HCT116 (cell line): ENCODE data around the gene TMEM62. TPM values are rescaled to one million over a fixed set of nuclear protein-coding genes. Genes with fewer than 3 reads are reported as not detected.

ENCODE experiments used
- ATAC-seq: fragments of 200-7000 bp; cut with Tn5 transposase; 2 replicates; pipeline ENCODE4 v1.9.1; 2020; ENCODE audit warnings: mild to moderate bottlenecking, moderate library complexity
- BruUV-seq: library from RNA; stranded (reverse); fragments of 400-500 nt; replicated peaks from 2 replicates; lab custom pipeline; 2021; lab: Mats Ljungman, UMichigan
- CTCF ChIA-PET: fragments of 300-600 bp; sonication (Branson Sonifier 250); formaldehyde crosslinking; loops from one replicate; lab custom pipeline; 2021; ENCODE audit warnings: antibody characterized with exemption; lab: Charles Lee
- POLR2A ChIA-PET: fragments of 300-600, 350-600 bp; sonication (Branson Sonifier 250); formaldehyde crosslinking; loops from one replicate; lab custom pipeline; 2021; ENCODE audit warnings: antibody characterized with exemption; lab: Charles Lee
- RAD21 ChIA-PET, 2 experiments: fragments of 300-600 bp; sonication (Branson Sonifier 250); formaldehyde crosslinking; loops; one replicate each; lab custom pipeline; 2023; ENCODE audit warnings: low total read pairs in 2 of 2; ENCODE audit not compliant: uncharacterized antibody in 2 of 2, unreplicated experiment in 2 of 2, low non-redundant PET in 1 of 2; lab: Charles Lee
- DNase-seq: peaks from one replicate; pipeline ENCODE4 v3.0.0-alpha.2; 2010; ENCODE audit warnings: low read depth, low spot score
- H2AFZ ChIP-seq: fragments of 200-600 bp; shearing (Covaris generic), sonication (generic); 2 replicates; pipeline ENCODE4 v1.6.1; 2017; ENCODE audit warnings: low read depth, mixed run types, mixed read lengths, antibody characterized with exemption, low read length; ENCODE audit not compliant: poor library complexity, severe bottlenecking
- H3K27ac ChIP-seq: 2 replicates; pipeline ENCODE4 v1.5.1; 2012; ENCODE audit warnings: low read depth, low read length
- H3K27me3 ChIP-seq: fragments of 200-600 bp; sonication (generic); 2 replicates; pipeline ENCODE4 v1.6.1; 2016; ENCODE audit warnings: mixed run types, low read length, mixed read lengths; ENCODE audit not compliant: insufficient read depth
- H3K36me3 ChIP-seq, 2 experiments: fragments of 200-500 bp in 1 of 2; fragments of 200-600 bp in 1 of 2; sonication (Bioruptor generic) in 1 of 2; sonication (generic) in 1 of 2; 2 replicates each; pipeline versions ENCODE4 v1.5.1 to v1.6.1; 2014 to 2016; ENCODE audit warnings: low read length in 2 of 2, inconsistent platforms in 1 of 2, mixed read lengths in 1 of 2, mixed run types in 1 of 2; ENCODE audit not compliant: insufficient read depth in 2 of 2, control insufficient read depth in 1 of 2
- H3K4me1 ChIP-seq, 2 experiments: fragments of 200-600 bp in 1 of 2; sonication (generic) in 1 of 2; 2 replicates each; pipeline versions ENCODE4 v1.5.1 to v1.6.1; 2012 to 2017; ENCODE audit warnings: low read length in 2 of 2, inconsistent platforms in 1 of 2, mild to moderate bottlenecking in 1 of 2, mixed read lengths in 1 of 2, mixed run types in 1 of 2, moderate library complexity in 1 of 2; ENCODE audit not compliant: insufficient read depth in 2 of 2, control insufficient read depth in 1 of 2
- H3K4me2 ChIP-seq: fragments of 200-600 bp; sonication (generic); 2 replicates; pipeline ENCODE4 v1.6.1; 2017; ENCODE audit warnings: mixed run types, low read length, mixed read lengths
- H3K4me3 ChIP-seq, 2 experiments: fragments of 200-600 bp in 1 of 2; sonication (generic) in 1 of 2; replicated peaks in 1 of 2; 2 replicates each; pipeline ENCODE4 v1.5.1; 2011 to 2016; ENCODE audit warnings: low read length in 2 of 2, control low read depth in 1 of 2, low read depth in 1 of 2, mild to moderate bottlenecking in 1 of 2, mixed read lengths in 1 of 2, mixed run types in 1 of 2
- H3K79me2 ChIP-seq: fragments of 200-600 bp; sonication (generic); 2 replicates; pipeline ENCODE4 v1.6.1; 2017; ENCODE audit warnings: mild to moderate bottlenecking, mixed run types, low read length, moderate library complexity, mixed read lengths; ENCODE audit not compliant: insufficient read depth
- H3K9ac ChIP-seq: fragments of 200-600 bp; sonication (generic); 2 replicates; pipeline ENCODE4 v1.6.1; 2016; ENCODE audit warnings: low read length, mixed read lengths
- H3K9me2 ChIP-seq: fragments of 200-600 bp; sonication (generic), shearing (Covaris generic); 2 replicates; pipeline ENCODE4 v1.6.1; 2017; ENCODE audit warnings: mixed run types, mild to moderate bottlenecking, moderate library complexity; ENCODE audit not compliant: insufficient read depth
- H3K9me3 ChIP-seq, 2 experiments: fragments of 200-500 bp in 1 of 2; fragments of 200-600 bp in 1 of 2; sonication (Bioruptor generic) in 1 of 2; sonication (generic) in 1 of 2; 2 replicates each; pipeline ENCODE4 v1.6.1; 2014 to 2017; ENCODE audit warnings: low read length in 2 of 2, mixed read lengths in 2 of 2, inconsistent platforms in 1 of 2, low read depth in 1 of 2, mild to moderate bottlenecking in 1 of 2, mixed run types in 1 of 2, moderate library complexity in 1 of 2; ENCODE audit not compliant: control insufficient read depth in 1 of 2, insufficient read depth in 1 of 2
- H4K20me1 ChIP-seq: fragments of 200-600 bp; sonication (generic), shearing (Covaris generic); 2 replicates; pipeline ENCODE4 v1.6.1; 2017; ENCODE audit warnings: mixed run types, mild to moderate bottlenecking, moderate library complexity; ENCODE audit not compliant: insufficient read depth
- ATF3 ChIP-seq: IDR thresholded peaks from 2 replicates; pipeline ENCODE4 v1.6.1; 2012
- CTCF ChIP-seq, 3 experiments: fragments of 200-600 bp in 1 of 3; sonication (generic) in 1 of 3; IDR thresholded peaks in 2 of 3; conservative IDR thresholded peaks in 1 of 3; 2 replicates each; pipeline ENCODE4 v1.5.1; 2012 to 2017; ENCODE audit warnings: low read depth in 2 of 3, low read length in 2 of 3, antibody characterized with exemption in 1 of 3, borderline replicate concordance in 1 of 3, control low read depth in 1 of 3, mild to moderate bottlenecking in 1 of 3, mixed read lengths in 1 of 3, mixed run types in 1 of 3, moderate library complexity in 1 of 3; ENCODE audit not compliant: insufficient read depth in 1 of 3
- JUND ChIP-seq: IDR thresholded peaks from 2 replicates; pipeline ENCODE4 v1.6.1; 2012
- RAD21 ChIP-seq: IDR thresholded peaks from 2 replicates; pipeline ENCODE4 v1.6.1; 2012; ENCODE audit warnings: low read depth, mild to moderate bottlenecking
- SRF ChIP-seq: IDR thresholded peaks from 2 replicates; pipeline ENCODE4 v1.6.1; 2012; ENCODE audit warnings: low read depth
- intact Hi-C: fragments of 100-400 bp; cut with micrococcal nuclease; formaldehyde crosslinking; loops from 2 replicates; pipeline ENCODE4 v1.10.0; 2022
- total RNA-seq: library from RNA; stranded (reverse); gene quantifications from one replicate; pipeline ENCODE4 v1.2.1, GENCODE V29; 2021; ENCODE audit not compliant: unreplicated experiment

TMEM62 gene
- total RNA-seq, 1 experiment from 2014 or later, result 8.8 TPM

GRCh38 chr15:43208052-43209002 lies 74.9 kb downstream of the TMEM62 start (continued):
- TF ChIP-seq SRF (no peak), JUND (no peak)

- H3K27ac ChIP-seq, result no peak overlapping the region
- peak; percentile 63 for ATAC-seq
- H2AFZ ChIP-seq, result no peak overlapping the region
- H3K4me2 ChIP-seq, result no peak overlapping the region
- DNase-seq, result no peak
- H3K79me2 ChIP-seq, result no peaks in the 10 kb centered on the region
- H3K27me3 ChIP-seq, result no peaks in the 10 kb centered on the region
- RAD21 ChIA-PET, result no interaction called here
- CTCF ChIA-PET, result no interaction called here
- no peaks in the 10 kb centered on the region for H3K9me3 ChIP-seq
- H3K36me3 ChIP-seq, result no peaks in the 10 kb centered on the region
- no peak overlapping the region for H3K9ac ChIP-seq
- H3K4me1 ChIP-seq, result peaks cover 0 to under 1% of the 10 kb centered on the region in 2 experiments; a peak in 1 of 4 replicates
- H4K20me1 ChIP-seq, result no peaks in the 10 kb centered on the region
- BruUV-seq, result no TSS peak
- POLR2A ChIA-PET, result no interaction called here
- no peaks in the 10 kb centered on the region for H3K9me2 ChIP-seq
- TF ChIP-seq CTCF (IDR thresholded peaks at IDR 0.05 in 2 of 3, conservative IDR thresholded peaks at IDR 0.05 in 1 of 3; ENCODE audit: borderline replicate concordance in 1 of 3, insufficient read depth in 1 of 3, low read depth in 2 of 3, low read length in 2 of 3) (0 out of 6 replicates have a peak, but pooled peaks of 1 of the 3 experiments have one; percentile 8), RAD21 (peak; percentile 18; the same call in 1 of the 2 replicates), ATF3 (no peak)
- TF ChIP-seq, all 23 proteins: peak for 2
- intact Hi-C loops, result no loop called here
- no peak overlapping the region for H3K4me3 ChIP-seq
Measured at GRCh38 chr15:43209059-43209824, 75.9 kb downstream of the TMEM62 start.
